GM18909 (cell line): ENCODE data around the gene ITPK1.

Source experiments
- ATAC-seq: cut with Tn5 transposase; IDR thresholded peaks from one replicate; pipeline ENCODE4 v1.9.1; 2021; ENCODE audit warnings: mild to moderate bottlenecking; ENCODE audit not compliant: unreplicated experiment, poor library complexity

The ITPK1 gene

DNA sequence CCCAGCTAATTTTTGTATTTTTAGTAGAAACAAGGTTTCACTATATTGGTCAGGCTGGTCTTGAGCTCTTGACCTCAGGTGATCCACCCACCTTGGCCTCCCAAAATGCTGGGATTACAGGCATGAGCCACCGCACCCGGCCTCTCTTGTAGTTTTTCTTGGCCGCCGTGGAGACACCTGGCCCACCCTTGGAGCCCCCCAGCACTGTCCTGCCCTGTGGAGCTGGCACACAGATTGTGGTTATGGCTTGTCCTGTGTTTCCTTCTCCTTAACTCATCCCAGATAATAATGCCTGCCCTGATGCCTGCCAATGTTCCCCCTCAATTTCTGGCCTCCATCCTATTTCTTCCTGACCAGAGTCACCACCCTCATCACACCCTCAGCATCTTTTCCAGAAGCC lies 134.9 kb downstream of the ITPK1 start:
- ATAC-seq = no peak

DNA sequence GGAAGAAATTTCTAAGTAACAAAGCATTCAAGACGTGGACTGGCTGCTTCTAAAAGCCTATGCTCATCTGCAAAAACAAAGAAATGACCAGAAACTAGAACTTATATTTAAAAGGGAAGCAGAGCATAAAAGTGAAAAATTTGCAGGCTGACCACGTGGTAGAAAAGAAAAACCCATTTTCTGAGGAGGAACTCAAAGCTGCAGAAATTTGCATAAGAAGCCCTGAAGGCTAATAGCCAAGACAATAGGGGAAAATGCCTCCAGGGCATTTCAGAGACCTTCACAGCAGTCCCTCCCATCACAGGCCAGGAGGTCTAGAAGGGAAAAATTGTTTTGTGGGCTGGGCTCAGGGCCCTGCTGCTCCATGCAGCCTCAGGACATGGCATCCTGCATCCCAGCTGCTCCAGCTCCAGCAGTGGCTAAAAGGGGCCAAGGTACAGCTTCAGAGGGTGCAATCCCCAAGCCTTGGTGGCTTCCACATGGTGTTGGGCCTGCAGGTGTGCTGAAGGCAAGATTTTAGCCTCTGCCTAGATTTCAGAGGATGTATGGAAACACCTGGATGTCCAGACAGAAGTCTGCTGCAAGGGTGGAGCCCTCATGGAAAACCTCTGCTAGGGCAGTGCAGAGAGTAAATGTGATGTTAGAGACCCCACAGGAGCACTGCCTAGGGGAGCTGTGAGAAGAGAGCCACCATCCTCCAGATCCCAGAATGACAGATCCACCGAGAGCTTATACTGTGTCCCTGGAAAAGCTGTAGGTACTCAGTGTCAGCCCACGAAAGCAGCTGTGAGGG lies 137.3 kb downstream of the ITPK1 start:
- no peak for ATAC-seq

DNA sequence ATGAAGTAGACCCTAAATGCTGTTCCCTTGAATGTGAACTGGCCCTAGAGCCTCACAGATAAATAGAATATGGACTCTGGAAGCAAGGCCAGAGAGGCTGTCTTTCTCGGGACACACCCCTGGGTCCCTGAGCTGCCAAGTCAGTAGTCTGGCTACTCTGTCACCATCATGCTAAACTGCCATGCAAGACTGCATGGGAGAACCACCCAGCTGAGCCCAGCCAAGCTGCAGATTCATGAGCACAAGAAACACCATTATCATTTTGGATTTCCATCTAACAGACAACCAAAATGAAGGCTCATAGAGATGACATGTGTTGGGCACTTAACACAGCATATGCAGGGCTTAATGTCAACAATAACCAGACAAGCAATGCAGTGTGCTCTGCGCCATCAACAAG lies 139.5 kb downstream of the ITPK1 start:
- ATAC-seq = no peak

DNA sequence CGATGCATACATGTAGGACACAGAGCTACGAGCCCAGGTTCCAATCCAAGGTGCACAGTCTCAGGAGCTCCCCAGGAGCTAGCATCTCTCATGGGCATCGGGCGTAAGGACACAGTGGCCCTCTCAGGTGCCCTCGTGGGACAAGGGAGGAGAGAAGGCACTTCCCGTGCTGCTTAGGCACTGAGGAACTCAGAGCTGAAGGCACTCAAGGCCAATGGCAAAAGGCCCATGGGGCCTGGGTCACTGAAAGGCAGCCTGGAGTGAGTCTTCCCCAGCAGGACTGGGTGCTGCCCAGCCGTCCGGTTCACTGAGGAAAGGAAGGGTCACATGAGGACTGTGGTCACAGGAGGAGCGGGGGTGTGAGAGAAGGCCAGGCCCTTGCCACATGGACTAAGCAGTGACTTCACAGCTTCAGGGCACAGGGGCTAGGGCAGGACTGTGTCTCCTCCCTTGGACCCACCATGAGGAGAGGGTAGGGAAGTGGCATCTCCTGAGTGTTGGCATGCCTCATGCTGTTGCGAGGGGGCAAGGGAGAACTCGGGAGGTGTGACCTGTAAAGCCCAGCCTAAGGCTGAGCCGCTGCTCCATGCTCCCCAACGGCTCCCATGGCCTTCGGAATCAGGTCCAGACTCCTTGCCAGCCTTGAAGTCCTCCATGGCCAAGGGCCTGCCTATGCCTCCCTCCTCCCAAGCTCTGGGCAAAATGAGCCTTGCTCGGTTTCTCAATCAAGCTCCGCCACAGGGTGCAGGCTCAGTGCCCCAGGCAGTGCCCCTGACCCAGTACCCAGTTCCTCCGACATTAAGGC lies 141.0 kb downstream of the ITPK1 start:
- ATAC-seq = no peak

- no peak for ATAC-seq
Observed at GRCh38 chr14:92973798-92974372, 141.8 kb downstream of the ITPK1 start.

DNA sequence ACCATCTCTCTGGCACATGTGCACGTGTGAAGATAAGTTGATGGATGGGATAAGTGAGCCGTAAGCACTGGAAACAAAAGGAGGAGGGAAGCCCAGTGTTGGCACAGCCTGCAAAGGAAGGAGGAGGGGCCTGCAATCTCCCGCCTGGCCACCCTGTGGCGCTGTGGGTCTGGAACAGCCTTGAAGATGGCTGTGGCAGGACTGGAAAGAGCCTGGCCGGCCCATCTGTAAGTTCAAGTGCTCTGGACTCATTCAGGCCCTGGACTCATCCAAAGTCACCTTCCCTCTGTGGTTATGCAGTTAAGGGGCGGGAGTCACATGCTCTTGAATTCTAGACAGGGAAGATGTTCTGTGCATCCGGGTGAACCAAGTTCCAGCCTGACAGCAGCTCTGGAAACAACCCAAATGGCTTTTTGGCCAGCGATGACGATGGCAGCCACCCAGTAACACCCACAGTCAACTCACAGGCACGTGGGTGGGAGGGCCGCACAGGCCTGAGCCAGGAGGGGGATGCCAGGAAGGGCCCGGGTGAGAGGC lies 142.4 kb downstream of the ITPK1 start:
- no peak for ATAC-seq

GRCh38 chr14:92971601-92972180 lies 144.0 kb downstream of the ITPK1 start:
- ATAC-seq = no peak

GRCh38 chr14:92970271-92970670 lies 145.5 kb downstream of the ITPK1 start:
- no peak for ATAC-seq

GRCh38 chr14:92969871-92970270 lies 145.9 kb downstream of the ITPK1 start:
- no peak for ATAC-seq

- no peak for ATAC-seq
Observed at GRCh38 chr14:92969430-92969829, 146.3 kb downstream of the ITPK1 start.

DNA sequence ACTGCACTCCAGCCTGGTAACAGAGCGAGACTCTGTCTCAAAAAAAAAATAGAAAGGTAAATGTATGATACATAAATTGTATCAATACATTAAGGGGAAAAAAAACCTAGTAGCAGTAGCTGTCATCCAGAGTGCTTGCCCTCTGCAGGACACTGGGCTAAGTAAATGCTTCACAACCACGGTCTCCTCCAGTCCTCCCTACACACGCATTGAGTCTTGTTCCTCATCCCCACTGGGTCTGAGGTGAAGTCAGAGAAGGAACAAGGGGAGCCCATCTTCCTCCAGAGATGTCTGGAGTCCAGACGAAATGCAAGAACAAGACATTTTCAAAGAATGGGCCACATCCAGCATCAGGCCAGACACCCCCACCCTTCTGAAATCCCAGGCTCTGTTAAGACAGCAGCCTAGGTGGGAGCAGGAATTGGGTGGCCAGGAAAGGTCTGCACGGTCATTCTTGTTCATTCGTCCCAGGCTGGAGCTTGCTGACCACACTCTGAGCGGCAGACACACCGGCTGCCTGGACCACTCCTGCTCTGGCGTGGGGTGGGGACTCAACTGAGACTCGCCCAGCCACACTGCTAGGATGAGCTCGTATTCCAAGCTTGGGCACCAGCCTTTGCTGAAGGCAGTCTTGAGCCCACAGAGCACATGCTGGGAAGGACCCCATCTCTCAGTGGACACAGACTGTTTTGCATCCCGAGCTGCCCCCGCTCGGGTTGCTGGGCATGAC lies 147.3 kb downstream of the ITPK1 start:
- no peak for ATAC-seq

- ATAC-seq = no peak
Observed at GRCh38 chr14:92967346-92967926, 148.3 kb downstream of the ITPK1 start.

- ATAC-seq = no peak
Observed at GRCh38 chr14:92965281-92965680, 150.4 kb downstream of the ITPK1 start.

DNA sequence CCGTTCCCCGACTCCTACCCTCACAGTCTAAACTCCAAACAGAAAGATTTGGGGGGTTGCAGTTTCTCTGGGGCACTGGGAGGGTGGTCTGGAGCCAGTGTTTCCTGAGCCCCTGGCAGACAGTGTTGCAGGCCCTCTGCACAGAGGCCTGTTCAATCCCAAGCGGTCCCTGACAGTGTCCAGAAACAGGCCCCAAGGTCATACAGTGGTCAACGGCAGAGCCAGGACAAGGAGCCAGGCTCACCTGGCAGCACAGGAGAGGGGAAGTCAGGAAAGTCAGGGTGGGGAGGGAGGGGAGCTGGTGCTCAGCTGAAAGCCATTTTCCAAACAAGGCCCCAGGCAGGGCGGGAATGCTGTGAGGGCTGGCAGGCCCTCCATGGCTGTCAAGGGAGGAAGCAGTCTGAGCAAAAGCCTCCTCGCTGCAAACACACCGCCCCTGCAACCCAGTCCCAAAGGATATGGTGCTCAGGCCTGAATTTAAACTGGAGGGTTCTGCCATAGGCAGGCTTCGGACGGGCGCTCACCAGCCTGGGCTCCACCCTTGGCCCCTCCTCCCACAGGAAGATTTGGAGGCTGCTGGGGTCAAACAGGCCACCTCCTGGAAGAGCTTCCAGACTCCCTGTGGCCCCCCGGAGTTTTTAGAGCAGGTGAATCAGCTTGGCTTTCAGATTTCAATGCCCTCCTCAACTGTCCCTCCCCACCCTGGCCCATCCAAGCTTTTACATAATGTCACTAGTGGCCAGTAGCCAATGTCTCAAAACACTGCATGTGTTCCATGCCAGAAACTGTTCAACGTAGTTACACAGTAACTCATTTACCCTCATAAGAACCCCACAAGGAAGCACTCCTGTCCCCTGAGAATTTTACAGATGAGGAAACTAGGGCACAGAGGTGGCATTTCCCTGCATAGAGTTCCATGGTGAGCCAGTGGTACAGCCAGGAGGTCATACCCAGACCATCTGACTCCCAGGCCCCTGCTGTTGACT lies 151.3 kb downstream of the ITPK1 start:
- ATAC-seq = peak; percentile 43

- no peak for ATAC-seq
Observed at GRCh38 chr14:92963301-92964123, 152.2 kb downstream of the ITPK1 start.

- ATAC-seq = no peak
Observed at GRCh38 chr14:92962831-92963095, 153.0 kb downstream of the ITPK1 start.

- ATAC-seq = no peak
Observed at GRCh38 chr14:92962031-92962830, 153.5 kb downstream of the ITPK1 start.
